ENCODE data around the gene OR1J1.

Gene OR1J1, protein sequence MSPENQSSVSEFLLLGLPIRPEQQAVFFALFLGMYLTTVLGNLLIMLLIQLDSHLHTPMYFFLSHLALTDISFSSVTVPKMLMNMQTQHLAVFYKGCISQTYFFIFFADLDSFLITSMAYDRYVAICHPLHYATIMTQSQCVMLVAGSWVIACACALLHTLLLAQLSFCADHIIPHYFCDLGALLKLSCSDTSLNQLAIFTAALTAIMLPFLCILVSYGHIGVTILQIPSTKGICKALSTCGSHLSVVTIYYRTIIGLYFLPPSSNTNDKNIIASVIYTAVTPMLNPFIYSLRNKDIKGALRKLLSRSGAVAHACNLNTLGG

DNA sequence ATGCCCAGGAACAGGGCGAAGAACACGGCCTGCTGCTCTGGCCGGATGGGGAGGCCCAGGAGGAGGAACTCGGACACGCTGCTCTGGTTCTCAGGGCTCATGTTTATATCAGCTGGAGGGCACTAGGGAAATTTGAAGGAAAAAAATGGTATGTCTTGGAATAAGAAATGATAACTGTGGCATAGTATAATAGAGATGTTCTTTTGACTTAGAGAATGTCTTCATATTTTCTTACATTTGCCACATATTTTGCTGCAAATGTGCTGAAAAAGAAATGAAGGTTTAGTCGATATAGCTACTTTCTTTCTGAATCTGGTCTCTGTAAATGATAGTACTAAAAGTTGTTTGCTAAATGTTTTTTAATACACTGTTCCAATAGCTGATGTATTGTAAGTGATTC lies at the start of gene OR1J1:
OR1J1 (minus strand) TSS at position 101 of the 400 bp plus-strand sequence; CDS start at position 101, 0 bp downstream.
- FAIRE-seq, result no peak

DNA sequence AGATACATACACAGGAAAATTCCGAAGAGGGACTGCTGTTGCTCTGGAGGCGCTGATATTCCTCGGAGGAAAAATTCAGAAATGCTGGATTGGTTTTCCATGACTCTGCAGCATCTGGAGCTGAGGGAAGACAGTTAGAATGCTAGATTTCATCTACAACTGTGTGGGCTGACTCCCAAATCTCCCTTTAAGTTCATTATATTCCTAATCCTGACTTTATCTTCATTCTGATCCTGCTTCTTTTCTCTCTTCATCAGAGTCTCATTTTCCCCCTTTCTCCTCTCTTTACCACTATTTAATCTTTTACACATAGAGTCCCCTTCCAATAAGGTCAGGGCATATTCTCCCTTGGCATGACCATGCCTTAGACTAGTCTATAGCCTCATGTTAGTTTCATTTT lies 49.5 kb upstream of the OR1J1 start, which contains the start of gene OR1N1:
OR1N1 (minus strand) TSS at position 101 of the 400 bp plus-strand sequence; CDS start at position 101, 0 bp downstream.
- no peak for FAIRE-seq

DNA sequence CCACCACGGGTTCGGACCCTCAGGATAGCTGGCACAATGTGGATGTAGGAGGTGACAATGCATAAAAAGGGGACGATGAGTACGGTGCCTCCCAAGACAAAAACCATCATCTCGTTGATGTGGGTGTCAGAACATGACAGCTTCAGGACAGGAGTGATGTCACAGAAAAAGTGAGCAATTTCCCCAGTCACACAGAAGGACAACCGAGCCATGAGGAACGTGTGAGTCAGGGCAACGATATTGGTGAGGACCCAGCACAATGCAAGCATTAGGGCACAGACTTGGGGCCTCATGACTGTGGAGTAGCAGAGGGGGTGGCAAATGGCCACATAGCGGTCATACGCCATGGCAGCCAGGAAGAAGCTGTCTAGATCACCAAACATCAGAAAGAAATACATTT lies 48.9 kb upstream of the OR1J1 start:
- no peak for FAIRE-seq

DNA sequence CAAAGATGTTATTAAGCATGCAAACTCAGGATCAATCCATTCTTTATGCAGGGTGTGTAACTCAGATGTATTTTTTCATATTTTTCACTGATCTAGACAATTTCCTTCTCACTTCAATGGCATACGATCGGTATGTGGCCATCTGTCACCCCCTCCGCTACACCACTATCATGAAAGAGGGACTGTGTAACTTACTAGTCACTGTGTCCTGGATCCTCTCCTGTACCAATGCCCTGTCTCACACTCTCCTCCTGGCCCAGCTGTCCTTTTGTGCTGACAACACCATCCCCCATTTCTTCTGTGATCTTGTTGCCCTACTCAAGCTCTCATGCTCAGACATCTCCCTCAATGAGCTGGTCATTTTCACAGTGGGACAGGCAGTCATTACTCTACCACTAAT lies 41.6 kb upstream of the OR1J1 start:
- no peak for FAIRE-seq

DNA sequence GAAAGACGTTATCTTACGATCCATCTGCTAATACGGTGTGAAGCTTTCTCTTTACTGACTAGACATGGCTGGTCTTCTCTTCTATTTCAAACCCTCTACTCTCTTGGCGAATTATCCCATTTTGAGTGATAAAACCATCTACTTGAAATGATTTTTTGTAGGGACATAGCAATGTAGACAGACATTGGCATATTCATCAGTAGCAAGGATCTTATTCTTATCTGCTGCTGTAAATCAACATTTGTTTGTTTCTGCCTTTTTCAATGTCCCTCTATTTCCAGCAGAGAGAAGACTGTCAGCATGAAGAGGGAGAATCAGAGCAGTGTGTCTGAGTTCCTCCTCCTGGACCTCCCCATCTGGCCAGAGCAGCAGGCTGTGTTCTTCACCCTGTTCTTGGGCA lies 41.1 kb upstream of the OR1J1 start, which contains the start of gene OR1J4:
OR1J4 (plus strand) TSS at position 301 of the 400 bp plus-strand sequence; CDS start at position 301, 0 bp downstream.
- no peak for FAIRE-seq

DNA sequence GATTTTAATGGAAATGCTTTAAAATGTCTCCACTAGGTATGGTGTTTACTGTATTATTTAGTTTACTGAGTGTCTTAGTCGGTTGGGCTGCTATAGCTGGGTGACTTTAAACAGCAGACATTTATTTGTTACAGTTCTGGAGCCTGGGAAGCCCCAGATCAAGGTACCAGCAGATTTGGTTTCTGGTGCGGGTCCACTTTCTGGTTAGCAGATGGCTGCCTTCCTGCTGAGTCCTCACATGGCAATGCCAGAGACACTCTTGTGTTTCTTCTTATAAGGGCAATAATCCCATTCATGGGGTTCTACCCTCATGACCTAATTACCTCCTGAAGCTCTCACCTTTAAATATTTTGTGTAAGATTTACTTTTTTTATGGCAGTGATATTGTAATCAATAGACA lies 40.5 kb upstream of the OR1J1 start:
- no peak for FAIRE-seq

DNA sequence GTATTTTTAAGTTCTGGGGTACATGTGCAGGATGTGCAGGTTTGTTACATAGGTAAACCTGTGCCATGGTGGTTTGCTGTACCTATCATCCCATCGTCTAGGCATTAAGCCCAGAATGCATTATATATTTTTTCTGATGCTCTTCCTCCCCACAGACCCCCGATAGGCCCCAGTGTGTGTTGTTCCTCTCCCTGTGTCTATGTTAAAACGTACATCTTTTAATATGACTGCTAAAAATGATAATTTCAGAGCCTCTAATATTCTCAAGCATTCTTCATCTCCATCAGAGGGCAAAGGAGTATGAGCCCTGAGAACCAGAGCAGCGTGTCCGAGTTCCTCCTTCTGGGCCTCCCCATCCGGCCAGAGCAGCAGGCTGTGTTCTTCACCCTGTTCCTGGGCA lies 32.8 kb upstream of the OR1J1 start, which contains the start of gene OR1J2:
OR1J2 (plus strand) TSS at position 301 of the 400 bp plus-strand sequence; CDS start at position 301, 0 bp downstream.
- no peak for FAIRE-seq

DNA sequence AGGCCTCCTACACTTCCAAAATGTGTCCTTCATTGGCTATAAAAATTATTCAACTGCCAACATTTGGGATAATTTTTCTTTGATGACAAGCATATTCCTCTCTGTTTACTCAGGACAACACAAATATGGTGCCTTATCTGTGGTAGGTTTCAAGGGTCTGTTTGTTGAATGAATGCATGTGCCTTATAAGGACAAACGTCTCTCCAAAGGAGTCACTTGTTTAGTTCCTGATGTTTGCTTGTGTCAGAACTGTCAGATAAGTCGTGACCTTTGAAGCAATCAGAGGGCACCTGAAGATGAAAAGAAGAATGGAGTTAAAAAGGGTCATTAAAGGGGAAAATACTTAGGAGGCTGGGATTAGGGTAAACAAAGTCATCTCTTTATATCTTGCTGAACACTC lies 29.2 kb upstream of the OR1J1 start:
- FAIRE-seq, result no peak

DNA sequence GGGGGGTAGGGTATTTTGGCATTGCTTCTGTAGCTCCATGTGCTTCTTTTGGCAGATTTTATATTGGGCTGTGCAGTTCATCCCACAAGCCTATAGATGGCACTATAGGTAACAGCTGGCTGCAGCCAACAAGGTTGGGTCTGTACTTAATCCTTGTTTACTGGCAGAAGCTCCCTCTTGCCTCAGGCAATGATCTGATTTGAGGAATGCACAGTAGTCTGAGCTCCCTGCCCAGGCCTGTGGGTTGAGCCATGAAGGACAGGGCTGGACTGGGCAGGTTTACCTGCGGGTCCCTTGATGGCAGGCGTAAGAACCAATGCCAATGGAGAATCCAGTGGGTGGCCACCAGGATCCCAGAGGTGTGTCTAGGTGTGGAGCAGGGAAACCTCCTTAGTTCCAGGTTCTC lies 21.2 kb upstream of the OR1J1 start:
- FAIRE-seq, result no peak

DNA sequence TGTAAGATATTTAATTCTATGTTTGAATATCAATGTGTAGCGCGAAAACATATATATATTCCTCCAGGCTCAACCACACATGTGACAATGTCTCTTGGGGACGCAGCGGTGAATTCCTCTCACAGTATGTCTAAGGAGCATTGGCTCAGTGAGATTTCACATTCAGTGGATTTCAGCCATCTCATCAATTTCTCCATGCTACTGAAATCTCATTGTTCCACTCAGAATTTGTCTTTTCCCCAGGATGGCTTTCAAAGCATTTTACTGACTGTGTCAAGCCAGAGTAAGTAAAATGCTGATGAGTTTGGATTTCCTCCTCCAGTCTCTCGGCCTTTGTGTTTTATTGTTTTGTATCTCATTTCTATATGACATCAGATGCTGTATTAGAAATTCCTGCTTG lies 1.3 kb upstream of the OR1J1 start:
- FAIRE-seq, result no peak

DNA sequence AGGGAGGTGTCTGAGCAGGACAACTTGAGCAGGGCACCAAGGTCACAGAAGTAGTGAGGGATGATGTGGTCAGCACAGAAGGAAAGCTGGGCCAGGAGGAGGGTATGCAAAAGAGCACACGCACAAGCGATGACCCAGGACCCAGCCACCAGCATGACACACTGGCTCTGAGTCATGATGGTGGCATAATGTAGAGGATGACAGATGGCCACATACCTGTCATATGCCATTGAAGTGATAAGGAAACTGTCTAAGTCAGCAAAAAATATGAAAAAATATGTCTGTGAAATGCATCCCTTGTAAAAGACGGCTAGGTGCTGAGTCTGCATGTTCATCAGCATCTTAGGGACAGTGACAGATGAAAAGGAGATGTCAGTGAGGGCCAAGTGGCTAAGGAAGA lies 380 bp downstream of the OR1J1 start:
- FAIRE-seq, result no peak

DNA sequence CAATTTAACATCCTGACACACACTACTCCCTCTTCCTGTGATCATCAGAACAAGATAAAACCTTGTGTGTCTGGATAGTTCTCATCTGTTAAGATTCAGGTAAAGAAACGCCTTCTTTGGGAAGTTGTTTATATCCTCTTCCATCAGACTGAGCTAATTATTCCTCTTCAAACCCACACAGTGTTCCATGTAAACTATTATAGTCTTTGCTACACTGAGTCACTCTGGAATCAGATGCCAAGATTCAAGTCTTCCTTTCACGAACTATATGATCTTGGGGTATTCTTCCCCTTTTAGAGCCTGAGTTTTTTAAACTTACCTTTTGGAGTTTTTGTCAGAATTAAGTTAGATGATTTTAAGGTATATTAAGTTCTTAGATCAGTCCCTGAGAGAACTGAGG lies 2.0 kb downstream of the OR1J1 start:
- FAIRE-seq, result no peak

DNA sequence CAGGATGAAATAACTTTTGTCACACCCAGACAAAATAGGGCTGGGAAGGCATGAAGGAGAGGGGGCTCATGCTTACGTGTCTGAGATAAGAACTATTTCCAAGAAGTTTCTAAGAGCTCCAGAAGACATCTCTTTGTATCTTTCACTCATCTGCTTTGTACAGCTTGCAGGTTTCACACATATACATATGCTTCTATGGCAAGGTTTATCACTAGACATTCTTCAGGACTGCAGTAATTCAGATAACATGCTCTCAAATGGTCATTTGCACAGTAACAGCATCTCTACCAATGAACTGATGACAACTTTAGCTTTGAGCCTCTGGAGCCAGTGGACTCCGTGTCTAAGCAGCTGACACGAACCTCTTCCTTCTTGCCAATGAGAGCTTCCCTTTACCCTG lies 3.2 kb downstream of the OR1J1 start:
- FAIRE-seq, result no peak

DNA sequence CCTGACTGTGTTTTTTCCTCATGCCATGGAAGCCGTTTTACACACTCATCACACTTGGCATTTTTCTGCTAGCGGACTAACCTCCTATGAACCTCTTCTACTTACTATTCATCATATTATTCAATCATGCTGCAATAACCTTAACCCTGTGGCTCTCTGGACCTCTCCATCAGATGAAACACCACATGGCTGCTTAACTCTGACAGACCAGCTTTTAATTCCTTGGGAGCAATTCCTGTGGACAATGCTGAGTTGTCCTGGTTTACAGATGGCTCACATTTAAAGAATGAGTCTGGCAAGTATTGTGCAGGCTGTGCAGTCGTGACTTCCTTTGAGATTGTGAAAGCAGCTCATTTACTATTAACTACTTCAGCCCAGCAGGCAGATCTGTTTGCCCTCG lies 9.0 kb downstream of the OR1J1 start:
- no peak for FAIRE-seq

DNA sequence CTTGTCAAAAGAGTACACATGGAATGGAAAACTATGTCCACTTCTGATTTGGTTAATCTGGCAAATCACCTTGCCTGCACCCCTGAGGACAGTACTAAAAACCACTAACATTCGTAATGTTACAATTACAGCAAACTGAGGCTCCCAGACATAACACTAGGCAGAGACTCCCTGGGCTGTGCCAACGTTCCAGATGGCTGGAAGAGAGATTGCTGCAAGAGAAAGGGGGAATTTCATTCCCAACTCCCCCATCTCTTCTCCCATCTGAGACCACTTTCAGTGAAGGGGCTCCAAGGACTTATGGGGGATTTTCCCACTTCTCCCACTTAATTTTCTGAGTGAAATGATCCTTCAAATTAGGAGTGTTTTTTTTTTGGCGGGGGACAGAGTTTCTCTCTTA lies 11.3 kb downstream of the OR1J1 start:
- no peak for FAIRE-seq

DNA sequence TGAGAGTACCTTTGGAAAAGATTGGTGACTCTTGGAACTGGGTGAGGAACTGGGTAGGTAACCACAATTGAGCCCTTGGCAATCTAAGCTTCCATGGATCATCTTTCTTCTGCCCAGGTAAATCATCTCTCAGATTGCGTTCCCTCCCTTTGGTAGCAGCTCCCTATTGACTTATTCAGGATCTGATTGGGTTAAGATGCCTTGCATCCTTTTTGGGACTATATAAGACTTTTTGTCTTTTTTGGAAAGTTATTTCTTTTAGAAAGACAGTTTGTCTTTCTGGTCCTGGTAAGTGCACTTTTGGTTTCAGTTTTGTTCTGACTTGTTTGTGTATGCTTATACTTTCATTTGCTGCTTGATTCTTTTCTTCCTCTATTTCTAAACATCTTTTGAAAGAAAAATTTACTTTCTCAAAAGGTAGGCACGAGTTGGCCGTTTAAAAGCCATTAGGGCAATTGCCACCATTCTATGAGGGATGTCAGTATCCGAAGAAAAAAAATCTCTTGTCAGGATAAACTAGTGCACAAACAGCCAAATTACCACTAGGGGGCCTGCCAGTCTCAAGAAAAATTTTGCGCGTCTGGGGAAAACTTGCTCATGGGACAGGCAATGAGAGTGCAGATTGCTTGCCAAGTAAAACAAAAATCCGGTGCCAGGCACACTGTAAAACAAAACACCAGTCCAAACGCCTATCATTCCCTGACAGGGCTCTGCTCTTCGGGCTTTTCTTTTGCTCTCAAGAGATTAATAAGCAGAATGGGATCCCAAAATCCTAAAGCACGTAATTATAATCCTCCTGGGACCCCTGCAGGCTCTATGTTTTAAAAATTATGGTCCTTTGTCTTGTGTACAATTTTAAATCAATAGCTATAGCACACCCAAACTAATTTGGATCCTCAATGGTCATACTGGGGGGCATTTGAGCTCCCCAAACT lies 12.8 kb downstream of the OR1J1 start:
- FAIRE-seq, result peak; percentile 66

DNA sequence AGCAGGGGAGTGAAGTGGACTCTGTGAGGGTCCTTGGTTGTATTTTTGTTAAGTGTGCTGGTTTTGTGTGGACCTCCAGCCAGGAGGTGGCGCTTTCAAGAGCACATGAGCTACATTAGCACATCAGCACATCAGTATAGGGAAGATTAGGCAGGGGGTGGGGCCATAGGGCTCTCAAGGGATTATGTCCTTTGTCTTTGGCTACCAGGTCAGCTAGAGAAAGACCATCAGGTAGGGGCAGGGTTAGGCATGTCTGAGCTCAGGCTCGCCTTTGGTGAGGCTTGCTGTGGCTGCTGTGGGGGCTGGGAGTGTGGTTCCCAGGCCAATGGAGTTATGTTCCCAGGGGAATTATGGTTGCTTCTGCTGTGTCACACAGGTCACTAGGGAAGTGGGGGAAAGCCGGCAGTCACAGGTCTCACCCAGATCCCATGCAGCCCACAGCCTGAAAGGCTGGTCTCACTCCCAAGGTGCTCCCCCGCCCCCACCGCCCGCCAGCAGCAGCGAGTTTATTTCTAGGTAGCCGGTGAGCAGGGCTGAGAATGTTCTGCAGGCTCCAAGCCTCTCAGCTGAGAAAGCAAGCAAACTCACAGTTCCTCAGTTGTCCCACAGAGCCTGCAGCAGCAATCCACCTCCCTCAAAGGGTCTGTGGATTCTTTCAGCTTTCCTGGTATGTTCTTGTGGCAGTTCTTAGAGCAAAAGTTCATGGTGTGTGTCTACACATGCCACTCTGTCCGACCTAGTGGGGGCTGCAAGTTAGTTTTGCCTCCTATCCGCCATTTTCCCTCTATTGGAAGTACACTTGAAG lies 13.7 kb downstream of the OR1J1 start:
- no peak for FAIRE-seq

DNA sequence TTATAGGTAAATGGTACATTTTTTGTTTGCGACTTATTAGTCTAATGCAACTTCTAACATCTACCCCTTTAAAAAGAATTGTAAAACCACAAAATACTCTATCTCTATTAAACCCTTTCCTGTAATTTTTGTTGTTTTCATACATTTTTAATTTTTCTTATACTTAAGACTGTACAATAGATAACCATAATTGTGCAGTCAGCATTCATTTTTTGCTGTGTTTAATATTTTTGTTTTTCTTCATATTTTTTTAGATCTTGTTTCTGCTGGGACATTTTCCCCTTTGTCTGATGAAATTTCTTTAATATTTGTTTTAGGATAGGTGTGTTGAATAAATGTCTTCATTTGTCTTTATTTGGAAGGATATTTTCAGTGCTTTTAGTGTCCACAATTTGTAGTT lies 19.9 kb downstream of the OR1J1 start:
- no peak for FAIRE-seq

DNA sequence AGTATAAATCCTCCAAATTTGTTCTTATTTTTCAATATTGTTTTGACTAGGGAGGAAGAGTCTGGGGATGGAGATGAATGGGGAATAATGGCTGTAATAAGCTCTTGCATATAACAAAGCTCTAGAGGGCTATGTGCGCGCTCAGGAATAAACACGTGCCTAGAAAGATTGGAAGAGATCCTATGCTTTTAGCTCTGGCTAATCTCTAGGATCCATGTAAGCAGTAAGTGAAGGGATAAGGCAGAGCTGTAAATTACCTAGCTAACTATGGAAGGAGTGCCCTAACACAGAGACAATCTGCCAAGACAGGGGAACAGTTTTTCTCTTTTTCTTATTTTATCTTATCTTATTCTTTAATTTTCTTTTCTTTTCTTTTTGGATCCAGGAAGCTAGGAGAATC lies 21.6 kb downstream of the OR1J1 start:
- FAIRE-seq, result no peak

DNA sequence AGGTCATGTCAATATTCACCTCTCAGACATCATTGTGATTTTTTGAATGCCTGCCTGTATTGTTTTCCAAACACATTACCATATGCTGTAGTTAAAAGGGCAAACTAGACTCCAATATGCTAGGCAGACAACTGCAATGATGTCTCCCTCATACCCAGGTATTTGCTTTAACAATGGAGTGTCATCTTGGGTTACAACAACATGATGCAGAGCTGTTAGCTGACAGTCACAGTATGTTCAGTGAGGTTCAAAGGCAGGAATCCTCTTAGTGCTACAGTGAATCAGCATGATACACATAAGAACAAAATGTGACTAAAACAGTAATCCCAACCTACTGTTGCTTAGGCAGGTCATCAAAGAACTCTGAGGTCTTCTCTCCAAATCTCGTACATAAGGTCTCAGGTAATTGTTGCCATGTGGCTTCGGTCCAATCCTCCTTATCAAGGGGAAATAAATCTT lies 24.0 kb downstream of the OR1J1 start:
- FAIRE-seq, result no peak

DNA sequence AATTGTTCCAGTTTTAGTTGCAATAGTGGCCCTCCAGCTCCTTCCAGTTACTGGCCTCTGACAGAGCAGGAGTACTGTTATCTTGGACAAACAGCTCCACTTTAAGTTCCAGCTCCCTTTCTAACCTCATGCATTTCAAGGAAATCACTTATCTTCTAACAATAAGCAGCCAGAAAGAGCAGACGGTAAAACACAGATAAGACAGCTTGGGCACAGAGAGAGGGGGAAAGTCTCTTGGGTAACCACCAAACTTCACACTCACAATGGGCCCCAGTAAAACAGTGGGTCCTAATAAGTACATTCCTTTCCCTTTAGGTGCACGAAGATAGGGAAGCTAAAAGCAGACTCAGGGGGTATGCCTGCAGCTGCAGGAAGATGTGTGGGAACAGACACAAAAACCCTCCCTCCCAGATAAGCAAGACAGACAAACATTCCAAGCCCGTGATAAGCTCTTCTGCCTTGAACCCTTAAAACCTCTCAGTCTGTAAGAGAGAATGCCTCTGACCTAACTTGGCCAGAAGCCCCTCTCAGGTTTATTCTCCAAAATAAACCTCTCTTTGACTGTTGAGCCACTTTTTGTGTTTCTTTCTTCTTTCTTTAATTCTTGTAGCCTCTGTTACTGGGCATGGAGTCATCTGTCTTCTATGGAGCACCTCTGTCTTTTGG lies 30.8 kb downstream of the OR1J1 start:
- no peak for FAIRE-seq

DNA sequence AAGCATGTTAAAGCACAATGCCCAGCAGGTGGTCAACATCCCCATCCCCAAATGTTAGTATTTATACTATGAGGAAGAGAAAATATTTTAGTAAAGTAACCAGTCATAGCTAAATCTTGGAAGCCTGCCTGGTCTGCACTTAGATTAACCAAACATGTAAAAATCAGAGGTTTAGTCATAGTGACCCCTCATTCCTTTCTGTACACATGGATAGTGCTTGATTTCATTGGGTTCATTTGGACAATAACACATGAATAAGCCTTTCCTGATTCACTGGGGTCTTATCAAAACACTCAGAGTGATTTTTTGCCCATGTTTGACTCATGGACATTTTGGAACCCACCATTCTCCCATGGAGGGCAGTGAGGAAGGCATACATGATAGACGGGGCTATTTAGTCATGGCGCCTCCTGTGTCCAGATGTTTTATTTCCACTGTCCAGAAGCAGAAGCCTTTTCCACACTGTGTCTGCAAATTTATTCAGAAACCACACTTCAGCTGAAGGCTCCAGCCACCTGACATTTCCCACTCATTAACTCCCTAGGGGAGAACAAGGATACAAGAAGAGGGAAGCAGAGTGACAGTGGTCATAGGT lies 32.5 kb downstream of the OR1J1 start:
- no peak for FAIRE-seq
